Measurements from ENCODE around the gene RAP1GDS1. TPM values are rescaled to one million over a fixed set of nuclear protein-coding genes. Genes with fewer than 3 reads are reported as not detected.

Gene RAP1GDS1
- total and polyA plus RNA-seq, 2 of the 13 experiments (the other 11 are each of a cell fraction or from before 2014, with no cell fraction given), result 19.3 to 42.5 TPM

DNA sequence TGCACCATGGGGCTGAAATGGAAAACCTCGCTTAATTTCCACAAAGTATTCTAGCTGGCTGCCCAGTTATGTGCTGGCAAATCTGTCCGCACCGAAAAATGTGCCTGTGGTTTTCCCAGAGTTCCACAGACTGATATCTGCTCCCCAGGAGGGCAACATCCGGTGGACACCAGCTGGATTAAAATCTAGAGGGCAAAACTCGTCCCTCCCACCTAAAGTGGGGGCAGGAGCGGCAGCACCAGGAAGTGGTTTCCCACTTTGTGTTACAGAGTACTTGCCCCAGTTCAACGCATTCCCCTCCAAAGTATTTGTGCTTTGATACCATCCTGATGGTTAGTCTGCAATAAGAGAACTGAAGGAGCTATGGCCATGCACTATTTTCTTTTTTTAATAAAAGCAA lies 209.6 kb downstream of the RAP1GDS1 start:
- Histone ChIP-seq H3K9ac (ENCODE audit: insufficient read depth, low read depth, low read length) (no peak overlapping the region), H3K27ac (ENCODE audit: extremely low read length, insufficient read depth, low read length) (no peak overlapping the region), H3K4me1 (ENCODE audit: insufficient read depth, low read length) (no peaks in the 10 kb centered on the region), H3K4me3 (replicated peaks in 1 of 3; ENCODE audit: insufficient read depth in 1 of 3, low read depth in 2 of 3, low read length in 3 of 3) (no peak overlapping the region), H3K36me3 (replicated peaks in 1 of 2; ENCODE audit: control insufficient read depth in 1 of 2, insufficient read depth in 2 of 2, low read length in 2 of 2) (no peaks in the 10 kb centered on the region), H4K20me1 (ENCODE audit: insufficient read depth, low read length) (no peaks in the 10 kb centered on the region), H3K27me3 (ENCODE audit: control insufficient read depth in 1 of 2, insufficient read depth in 2 of 2, low read length in 2 of 2) (peaks cover 2 to 4% of the 10 kb centered on the region in 2 experiments; a peak in 1 of 5 replicates), H3K9me3 (ENCODE audit: low read length) (no peaks in the 10 kb centered on the region), H3K79me2 (ENCODE audit: insufficient read depth, low read length) (no peaks in the 10 kb centered on the region), H2AFZ (ENCODE audit: low read length) (no peak overlapping the region), H3K4me2 (ENCODE audit: low read depth, low read length) (no peak overlapping the region)
- WGBS (ENCODE audit: low lambda C conversion rate), result 47% methylated on average over 7 of the region's 7 CpGs
- ChIA-PET CTCF (ENCODE audit: low intra/inter-chr PET ratio, low total read pairs) (no interaction called here), POLR2A (no interaction called here)
- DNase-seq (ENCODE audit: low spot score), result no peak
- no peak for FAIRE-seq
- TF ChIP-seq ZNF746 (CRISPR knock-in tag; IDR thresholded peaks at IDR 0.05) (no peak), ZNF501 (CRISPR knock-in tag; IDR thresholded peaks at IDR 0.05) (no peak), ZBTB3 (CRISPR knock-in tag; IDR thresholded peaks at IDR 0.05; ENCODE audit: borderline replicate concordance, low read depth) (no peak), PRMT3 (CRISPR knock-in tag; IDR thresholded peaks at IDR 0.05; ENCODE audit: borderline replicate concordance, low read depth) (no peak), HES4 (CRISPR knock-in tag; IDR thresholded peaks at IDR 0.05; ENCODE audit: borderline replicate concordance) (no peak), ZNF589 (CRISPR knock-in tag; conservative IDR thresholded peaks at IDR 0.05) (no peak), ELF3 (CRISPR knock-in tag; IDR thresholded peaks at IDR 0.05) (no peak), EZH2 (conservative IDR thresholded peaks at IDR 0.05; ENCODE audit: low read depth, low read length) (no peak)
- TF ChIP-seq, protein P1, sequence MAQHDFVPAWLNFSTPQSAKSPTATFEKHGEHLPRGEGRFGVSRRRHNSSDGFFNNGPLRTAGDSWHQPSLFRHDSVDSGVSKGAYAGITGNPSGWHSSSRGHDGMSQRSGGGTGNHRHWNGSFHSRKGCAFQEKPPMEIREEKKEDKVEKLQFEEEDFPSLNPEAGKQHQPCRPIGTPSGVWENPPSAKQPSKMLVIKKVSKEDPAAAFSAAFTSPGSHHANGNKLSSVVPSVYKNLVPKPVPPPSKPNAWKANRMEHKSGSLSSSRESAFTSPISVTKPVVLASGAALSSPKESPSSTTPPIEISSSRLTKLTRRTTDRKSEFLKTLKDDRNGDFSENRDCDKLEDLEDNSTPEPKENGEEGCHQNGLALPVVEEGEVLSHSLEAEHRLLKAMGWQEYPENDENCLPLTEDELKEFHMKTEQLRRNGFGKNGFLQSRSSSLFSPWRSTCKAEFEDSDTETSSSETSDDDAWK (CRISPR knock-in tag; IDR thresholded peaks at IDR 0.05), result no peak
- TF ChIP-seq, protein P2, sequence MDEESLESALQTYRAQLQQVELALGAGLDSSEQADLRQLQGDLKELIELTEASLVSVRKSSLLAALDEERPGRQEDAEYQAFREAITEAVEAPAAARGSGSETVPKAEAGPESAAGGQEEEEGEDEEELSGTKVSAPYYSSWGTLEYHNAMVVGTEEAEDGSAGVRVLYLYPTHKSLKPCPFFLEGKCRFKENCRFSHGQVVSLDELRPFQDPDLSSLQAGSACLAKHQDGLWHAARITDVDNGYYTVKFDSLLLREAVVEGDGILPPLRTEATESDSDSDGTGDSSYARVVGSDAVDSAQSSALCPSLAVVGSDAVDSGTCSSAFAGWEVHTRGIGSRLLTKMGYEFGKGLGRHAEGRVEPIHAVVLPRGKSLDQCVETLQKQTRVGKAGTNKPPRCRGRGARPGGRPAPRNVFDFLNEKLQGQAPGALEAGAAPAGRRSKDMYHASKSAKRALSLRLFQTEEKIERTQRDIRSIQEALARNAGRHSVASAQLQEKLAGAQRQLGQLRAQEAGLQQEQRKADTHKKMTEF (CRISPR knock-in tag; IDR thresholded peaks at IDR 0.05), result no peak
- no peak for ATAC-seq
- intact Hi-C loops (cut with micrococcal nuclease; ENCODE audit: unreplicated experiment), result no loop called here
- in situ Hi-C loops (cut with HindIII; ENCODE audit: extremely low pct_ligation_motif_present, low pct_unique_long_range_greater_than_20kb), result loop anchor here (25.0 kb wide), 2 partner anchors 366 to 991 kb away; no protein-coding TSS in a partner anchor
- no TSS peak for BruUV-seq (replicated peaks)

All from HepG2 (cell line).